GM19468 (cell line): ENCODE measurements around the gene ACE2.

Experiments
- ATAC-seq: cut with Tn5 transposase; IDR thresholded peaks from one replicate; pipeline ENCODE4 v1.9.1; 2021; ENCODE audit warnings: mild to moderate bottlenecking, moderate library complexity, moderate number of reproducible peaks; ENCODE audit not compliant: unreplicated experiment; ENCODE audit errors: extremely low read depth

The ACE2 gene

DNA sequence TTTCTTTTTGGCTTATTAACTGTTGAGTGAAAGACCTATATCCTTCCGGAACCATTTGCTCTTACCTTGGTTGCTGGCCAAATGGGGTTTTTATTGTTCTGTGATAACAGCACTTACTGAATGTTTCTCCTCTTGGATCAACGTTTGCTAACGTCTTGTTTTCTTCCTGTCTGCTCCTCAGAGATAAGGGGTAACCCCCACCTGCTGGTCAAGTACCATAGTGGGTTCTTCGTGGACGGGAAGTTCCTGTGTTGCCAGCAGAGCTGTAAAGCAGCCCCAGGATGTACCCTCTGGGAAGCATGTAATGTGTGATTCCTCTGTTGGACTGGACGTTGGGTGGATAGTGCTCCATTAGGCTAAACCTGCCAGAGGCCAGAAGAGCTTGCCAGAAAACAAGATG lies 84.8 kb downstream of the ACE2 start:
- no peak for ATAC-seq

DNA sequence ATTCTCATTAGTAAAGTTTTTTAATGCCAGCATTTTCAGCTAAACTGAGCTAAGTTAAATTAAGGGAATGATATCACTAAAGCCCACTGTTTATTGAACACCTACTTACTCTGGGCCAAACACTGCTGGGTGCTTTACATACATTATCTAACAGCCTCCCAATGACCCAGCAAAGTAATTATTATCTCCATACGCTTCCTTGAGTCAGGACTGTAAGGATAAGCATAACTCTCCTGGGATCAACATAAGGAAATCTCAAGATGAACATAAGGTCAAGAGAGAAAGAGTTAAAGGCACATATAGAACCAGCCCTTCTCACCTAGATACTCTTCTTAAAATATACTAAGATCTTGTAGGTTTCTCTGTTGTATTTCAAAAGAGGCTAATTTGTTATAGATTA lies 86.5 kb downstream of the ACE2 start:
- ATAC-seq: no peak

DNA sequence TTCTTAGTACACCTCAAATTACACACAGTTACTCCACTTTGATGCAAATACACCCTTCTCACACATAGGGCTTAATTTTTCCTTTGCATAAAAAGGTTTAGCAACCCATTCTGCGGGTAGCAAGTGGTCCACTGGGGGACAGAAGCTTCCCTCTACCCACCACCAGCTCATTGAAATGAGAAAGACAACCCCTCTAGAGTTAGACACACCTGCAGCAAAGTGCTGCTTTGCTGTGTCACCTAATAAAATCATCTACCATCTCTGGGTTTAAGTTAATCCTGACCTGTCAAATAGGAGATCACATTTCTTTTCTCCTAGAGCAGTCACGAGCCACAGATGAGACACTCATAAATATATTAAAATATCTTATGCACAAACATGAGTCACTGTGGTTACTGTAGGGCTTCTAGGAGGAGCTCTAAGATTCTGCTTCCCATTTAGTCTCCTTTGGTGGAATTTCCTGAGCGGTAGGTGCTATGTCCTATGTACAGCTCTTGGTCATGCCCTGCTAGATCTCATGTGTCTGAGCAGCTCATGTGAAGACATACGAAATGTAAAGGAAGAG lies 88.3 kb downstream of the ACE2 start:
- no peak for ATAC-seq

DNA sequence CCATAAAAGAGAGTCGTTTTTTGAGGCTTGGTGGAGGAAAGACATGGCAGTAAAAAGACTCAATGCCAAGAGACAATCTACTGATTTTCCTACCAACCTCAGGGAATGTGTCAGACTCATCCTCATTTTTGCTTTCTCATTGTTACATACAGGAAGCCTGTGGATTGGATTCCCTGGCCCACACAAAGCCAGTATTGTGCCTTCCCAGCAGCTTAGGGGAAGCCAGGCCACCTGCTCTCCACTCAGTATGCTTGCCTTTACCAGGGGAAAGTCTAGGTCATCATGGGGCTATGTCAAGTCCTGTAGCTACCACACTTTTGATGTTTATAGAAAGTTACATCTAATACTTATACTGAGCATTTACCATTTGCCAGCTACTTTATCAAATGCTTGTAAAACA lies 89.2 kb downstream of the ACE2 start:
- ATAC-seq: no peak
